ENCODE measurements around the gene PAXX.

PAXX gene

GRCh38 chr9:137034039-137034708 lies 42.0 kb downstream of the PAXX start:
- no peak for DNase-seq

- DNase-seq = peak; percentile 79
Measured at GRCh38 chr9:137034709-137035506, 42.7 kb downstream of the PAXX start.

DNA sequence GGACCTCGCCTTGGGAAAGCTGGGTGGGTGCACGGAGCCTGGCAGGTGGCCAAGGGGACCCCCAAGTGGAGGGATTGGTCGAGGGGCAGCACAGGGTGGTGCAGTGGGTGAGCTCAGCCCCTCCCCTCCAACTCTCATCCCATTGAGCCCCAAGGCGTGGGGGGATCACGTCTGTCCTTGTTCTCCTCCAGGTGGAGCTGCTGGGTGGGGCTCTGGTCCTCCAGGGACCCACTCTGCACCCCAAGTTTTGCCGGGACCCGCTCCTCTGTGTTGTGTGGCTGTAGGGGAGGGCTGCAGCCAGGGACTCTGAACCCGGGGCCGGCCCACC lies 43.2 kb downstream of the PAXX start:
- DNase-seq = no peak

DNA sequence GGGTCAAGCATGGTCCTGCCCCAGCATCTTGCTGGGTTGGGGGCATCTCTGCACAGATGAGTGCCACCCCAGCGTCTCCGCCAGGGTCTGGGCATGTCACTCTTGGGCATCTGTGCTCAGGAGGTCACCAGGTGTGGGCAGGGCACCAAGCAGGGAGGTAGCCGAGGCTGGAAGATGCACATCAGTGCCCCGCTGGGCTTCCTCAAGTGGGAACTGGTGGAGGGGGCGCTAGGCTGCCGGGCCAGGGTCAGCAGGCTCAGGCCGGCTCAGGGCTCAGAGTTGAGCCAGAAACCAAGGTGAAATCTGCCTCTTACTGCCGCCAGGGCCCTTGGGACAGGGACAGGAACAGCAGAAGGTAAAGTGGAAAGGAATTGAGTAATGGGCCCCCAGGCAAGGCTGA lies 43.7 kb downstream of the PAXX start:
- no peak for DNase-seq

DNA sequence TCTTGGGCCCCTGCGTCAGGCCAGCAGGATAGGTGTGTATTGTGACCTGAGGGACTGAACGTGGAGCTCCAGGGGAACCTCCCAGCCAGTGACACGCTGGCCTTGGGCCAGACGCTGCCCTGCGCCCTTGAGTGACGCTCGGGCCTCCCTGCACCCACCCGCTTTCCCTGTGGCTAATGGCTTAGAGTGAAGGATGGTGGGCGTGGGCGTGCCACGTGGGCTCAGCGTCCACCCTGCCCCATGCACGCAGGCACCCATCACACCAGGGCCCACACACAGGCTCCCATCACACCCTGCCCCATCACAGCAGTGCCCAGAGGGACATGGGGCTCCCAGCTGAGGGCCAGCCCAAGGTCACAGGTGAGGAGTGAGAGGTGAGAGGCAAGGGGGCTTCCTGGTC lies 44.8 kb downstream of the PAXX start:
- DNase-seq = no peak

GRCh38 chr9:137037483-137037882 lies 45.3 kb downstream of the PAXX start:
- no peak for DNase-seq

GRCh38 chr9:137038916-137039315 lies 46.7 kb downstream of the PAXX start:
- no peak for DNase-seq

DNA sequence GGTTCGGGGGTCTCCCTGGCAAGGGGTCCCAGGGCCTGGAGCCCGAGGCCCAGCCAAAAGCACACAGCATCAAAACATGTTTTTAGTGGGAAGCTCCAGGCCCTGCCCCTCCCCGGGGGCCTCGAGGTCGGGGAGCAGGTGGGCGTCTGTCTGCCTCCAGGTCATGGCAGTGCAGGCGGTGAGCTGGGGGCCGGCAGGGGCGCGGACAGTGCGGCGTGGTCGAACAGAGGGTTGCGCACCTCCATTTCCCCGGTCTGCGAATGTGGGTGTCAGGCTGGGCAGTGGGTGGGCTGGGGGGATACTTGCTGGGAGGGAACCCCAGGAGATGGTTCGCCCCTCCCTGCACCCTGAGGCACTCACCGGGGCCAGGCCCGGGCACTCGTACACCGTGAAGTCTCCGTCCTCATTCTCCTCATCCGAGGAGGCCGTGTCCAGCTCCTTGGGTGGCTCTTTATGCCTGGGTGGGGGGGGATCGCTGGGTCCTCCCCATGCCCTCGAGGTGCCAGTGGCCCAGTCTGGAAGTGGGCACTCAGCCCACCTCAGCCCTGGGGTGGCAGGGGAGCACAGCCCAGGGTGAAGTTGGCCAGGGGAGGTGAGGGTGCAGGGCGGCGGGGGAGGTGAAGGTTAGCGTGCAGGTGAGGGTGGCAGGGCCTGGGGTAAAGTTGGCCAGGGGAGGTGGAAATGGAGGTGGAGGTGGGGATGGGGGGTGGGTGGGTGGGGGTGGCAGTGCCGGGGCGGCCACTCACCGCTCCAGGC lies 47.6 kb downstream of the PAXX start:
- no peak for DNase-seq

DNA sequence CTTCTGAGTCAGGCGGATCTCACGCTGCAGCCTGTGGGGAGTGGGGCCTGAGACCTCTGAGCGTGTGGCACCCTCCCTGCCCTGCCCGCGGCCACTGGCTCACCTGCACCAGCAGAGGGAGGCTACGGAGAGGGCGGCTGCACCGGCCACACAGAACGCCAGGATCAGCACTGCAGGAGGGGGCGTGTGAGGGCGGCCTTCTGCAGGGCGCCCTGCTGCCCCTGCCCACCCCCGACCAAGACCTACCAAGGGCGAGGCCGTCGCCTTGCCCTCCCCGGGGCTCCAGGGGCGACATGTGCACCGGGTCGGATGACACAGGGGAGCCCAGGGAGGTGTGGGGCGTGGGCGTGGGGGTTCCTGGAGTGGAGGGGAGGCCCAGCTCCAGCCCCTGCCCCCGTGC lies 48.3 kb downstream of the PAXX start:
- DNase-seq = no peak

GRCh38 chr9:137041124-137041523 lies 48.9 kb downstream of the PAXX start:
- DNase-seq = no peak

DNA sequence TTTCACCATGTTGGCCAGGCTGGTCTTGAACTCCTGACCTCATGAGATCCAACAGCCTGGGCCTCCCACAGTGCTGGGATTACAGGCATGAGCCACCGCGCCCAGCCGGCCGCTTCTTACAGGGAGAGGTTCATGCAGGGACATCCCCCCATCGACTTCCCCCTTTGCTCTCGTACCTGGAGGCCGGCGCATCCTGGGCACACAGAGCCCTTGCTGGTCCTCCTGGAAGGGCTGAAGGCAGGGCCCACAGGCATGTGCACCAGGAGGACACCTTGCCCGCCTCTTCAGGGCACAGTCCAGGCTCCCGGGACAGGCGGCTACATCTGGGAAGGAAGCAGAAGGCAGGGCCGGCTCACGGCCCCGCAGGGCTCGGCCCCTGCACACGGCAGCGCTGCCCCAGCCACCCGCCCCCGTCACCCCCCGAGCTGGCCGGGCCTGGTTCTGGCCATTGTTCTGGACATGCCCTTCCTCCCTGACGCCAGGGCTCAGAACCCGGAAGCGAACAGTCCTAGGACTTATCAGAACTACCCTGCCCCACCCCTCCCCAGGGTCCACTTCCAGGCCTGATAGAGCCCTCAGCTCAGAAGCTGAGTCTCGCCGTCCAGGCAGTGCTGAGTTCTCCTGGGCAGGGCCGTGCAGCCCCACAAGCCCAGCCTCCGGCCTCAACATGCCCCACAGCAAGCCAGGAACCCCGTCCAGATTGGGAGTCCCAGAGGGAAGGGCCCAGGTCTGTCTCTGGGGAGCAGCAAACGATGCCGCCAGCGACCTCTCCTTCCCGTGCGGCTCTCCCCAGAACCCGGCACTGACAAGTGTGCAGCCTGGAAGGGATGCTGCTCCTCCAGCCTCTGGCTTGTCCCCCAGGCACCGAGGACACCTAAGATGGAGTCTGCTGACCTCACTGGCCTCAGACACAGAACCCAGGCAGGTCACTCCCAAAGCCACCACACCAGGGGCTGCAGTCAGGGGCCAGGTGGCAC lies 50.8 kb downstream of the PAXX start:
- no peak for DNase-seq

Measured in activated T-cell treated with anti-CD3 and anti-CD28 coated beads for 4 hours (primary cell).